ENCODE results near the gene MRM2.

Gene MRM2

DNA sequence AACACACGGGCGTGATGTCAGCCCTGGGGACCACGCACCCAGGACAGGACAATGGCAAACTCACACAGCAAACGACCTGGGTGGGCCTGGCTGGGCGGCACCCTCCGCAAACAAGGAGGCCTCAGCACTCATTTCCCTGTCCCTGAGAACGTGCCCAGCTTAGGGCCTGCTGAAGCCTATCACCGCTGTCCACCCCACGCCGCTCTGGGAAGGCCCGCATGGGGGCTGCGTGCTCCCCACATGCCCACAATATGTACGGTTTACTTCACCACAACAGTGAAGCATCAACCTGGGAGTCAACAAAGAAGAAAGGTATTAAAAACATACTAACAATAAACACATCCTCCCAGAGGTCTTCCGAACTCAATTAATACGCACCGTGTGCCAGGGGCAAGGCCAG is 21.5 kb downstream of the MRM2 start:
- no peak for DNase-seq (ENCODE audit: low spot score)

DNA sequence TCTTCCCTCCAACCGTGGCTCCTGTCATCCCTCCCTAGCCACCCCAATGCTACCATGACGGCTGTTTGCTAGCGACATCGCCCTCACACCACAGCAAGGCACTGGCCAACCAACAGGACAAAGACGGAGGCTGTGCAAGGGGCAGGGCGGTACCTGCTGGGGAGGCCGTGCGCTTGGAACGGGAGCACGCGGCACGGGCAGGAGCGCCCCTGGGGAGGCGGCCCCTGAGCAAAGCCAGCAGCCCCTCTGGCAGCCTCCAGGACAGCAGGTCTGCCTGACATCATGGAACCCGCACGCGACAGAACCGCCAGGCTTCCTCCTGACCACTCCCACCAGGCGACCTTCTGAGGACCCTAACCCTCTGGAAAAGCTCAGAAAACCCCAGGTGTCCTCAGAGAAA is 22.0 kb downstream of the MRM2 start:
- DNase-seq (ENCODE audit: low spot score), result no peak

DNA sequence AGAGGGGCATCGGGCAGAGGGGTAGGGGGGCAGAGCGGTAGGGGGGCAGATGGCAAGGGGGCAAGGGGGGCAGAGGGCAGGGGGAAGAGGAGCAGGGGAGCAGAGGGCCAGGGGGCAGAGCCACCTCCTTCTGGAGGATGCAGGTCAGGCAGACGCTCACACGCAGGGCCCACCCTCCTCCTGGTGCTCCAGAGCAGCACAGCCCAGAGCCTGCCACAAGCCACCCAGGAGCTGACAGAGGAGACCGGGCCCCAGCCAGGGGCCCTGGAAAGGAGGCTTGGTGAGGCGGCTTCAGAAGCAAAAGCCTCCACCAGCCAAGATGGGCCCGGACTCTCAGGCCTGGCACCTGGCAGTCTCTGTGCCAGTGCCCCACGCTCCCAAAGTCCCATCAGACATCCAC is 22.4 kb downstream of the MRM2 start:
- no peak for DNase-seq (ENCODE audit: low spot score)

DNA sequence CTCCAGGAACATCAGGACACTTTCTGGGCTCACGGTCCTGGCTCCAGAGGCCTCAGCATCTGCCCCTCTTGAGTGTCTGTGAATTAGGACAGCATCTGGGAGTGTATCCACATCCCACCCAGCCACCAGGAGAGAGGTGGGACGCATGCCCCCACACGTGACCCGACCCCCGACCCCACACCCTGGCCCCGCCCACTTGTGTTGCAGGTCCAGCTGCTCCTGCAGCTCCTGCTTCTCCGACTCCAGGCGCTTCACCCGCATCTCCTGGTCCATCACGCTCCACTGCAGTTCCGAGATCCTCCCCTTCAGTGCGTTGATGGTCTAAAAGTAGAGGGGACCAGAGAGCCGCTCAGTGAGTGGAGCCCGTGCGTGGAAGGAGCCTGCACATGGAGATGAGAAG is 22.9 kb downstream of the MRM2 start:
- DNase-seq (ENCODE audit: low spot score), result no peak

DNA sequence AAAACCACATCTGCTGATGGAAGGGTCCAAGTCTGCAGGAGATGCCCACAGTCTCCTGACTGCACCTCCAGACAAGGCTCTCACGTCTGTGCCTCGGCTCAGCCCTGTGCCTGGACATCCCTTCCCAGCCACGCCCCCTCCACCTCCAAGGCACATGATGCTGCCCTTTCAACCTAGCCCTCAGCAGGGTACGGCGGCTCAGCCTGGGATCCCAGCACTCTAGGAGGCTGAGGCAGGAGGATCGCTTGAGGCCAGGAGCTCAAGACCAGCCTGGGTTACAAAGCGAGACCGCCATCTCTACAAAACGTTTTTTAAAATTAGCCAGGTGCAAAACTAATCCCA is 23.6 kb downstream of the MRM2 start:
- no peak for DNase-seq (ENCODE audit: low spot score)

DNA sequence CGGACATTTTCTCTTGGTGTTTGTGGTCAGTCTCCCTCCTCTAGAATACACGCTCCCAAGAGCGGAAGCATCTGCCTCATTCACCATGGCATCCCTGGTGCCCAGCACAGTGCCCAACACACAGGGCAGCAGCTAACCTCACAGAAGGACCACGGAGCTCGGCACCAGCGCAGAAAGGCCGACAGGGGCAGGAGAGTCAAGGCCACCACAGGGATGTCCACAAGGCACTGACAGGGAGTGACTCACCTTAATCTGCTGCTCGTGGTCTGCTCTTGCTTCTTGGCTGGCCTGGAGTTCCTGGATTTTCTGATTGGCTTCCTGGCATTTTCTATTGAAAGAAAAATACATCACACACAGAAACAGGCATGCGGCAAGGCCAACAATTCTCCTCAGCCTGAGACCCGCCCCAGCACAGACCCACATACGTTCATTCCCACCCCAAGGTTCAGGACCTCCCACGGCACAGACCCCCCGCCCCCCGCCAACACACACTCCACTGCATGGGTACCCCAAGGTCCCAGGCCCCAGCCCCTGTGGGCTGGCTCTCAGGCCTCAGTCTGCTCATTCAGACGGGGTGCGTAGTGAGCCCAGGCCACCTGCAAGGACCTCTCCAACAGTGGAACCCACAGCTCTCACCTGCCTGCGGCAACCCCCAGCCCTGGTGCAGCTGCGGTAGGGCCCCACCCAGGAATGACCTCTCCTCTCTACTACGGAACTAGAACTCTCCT is 24.1 kb downstream of the MRM2 start:
- DNase-seq (ENCODE audit: low spot score), result no peak

DNA sequence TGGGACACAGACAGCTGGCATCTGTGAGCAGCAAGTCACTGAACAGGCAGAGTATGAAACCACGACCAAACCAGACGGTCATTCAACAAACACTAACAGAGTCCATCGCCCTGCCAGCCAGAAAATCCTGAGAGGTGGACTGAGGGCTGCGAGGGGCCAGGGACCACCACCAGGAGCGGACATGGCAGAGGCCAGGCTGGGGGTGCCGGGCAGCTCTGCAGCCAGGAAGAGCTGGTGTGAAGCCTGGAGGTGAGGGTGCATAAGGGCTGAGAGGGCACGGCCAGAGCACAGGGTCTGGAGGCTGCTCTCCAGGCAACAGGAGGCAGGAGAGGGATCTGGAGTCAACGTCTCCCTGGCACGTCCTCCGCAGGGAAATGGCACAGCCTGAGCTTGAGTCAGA is 24.8 kb downstream of the MRM2 start:
- no peak for DNase-seq (ENCODE audit: low spot score)

DNA sequence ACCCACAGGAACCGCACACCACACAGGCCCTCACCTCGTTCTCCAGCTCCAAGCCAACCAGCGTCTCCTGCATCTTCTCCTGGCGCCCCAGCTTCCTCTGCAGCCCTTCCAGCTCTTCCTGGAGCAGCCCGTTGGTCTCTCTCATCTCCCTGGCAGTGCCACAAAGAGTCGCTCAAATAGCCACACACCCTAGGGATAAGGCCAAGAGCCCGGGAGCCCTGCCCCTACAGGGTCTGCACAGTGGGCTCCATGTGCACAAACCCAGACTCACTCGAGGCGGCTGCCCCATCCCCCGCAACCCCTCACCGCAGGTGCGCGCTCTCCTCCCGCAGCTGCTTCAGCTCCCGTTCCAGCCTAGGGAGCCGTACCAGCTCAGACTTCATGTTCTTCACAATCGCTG is 26.2 kb downstream of the MRM2 start:
- no peak for DNase-seq (ENCODE audit: low spot score)

DNA sequence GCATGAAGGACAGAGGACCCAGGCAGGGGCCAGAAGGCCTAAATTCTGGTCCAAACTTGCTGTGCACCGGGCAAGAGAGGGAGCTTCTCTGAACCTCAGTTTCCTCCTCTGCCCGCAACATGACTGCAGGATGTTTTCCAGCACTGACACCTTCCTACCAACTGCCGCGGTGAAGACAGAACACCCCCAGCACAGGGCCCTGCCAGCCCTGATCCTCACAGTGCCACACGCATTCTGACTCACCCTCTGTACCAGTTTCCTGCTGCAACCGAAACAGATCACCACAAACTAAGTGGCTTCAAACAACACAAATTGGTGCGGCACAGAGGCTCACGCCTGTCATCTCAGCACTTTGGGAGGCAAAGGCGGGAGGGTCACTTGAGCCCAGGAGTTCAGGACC is 27.4 kb downstream of the MRM2 start:
- DNase-seq (ENCODE audit: low spot score), result no peak

DNA sequence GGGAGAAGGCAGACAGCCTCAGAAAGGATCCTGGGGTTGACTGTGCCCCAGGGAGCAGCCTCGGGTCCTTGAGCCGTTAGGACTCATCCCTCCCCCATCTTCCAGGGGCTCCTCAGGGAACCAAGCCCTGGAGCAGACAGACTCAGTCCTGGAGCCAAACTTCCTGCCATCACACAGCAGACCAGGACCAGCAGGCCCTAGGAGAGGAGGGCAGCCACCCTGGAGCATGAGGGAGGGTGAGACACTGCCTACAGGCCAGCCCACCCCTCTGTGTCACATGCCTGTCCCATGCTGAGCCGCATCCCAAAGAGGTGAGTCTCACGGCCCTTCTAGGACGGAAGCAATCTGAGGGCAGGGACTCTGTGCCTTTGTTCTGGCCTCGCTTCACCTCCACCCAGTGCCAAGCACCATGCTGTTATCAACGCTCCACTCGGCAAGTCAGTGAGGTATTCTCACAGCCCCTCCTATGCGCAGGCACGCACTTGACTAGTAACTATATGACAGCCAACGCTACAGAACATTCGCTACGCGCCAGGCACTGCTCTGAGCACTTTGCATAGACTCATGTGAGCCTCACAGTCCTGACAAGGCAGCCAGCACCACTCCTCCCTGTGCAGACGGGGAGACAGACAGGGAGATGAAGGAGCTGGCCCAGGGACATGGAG is 28.3 kb downstream of the MRM2 start:
- DNase-seq (ENCODE audit: low spot score), result no peak

DNA sequence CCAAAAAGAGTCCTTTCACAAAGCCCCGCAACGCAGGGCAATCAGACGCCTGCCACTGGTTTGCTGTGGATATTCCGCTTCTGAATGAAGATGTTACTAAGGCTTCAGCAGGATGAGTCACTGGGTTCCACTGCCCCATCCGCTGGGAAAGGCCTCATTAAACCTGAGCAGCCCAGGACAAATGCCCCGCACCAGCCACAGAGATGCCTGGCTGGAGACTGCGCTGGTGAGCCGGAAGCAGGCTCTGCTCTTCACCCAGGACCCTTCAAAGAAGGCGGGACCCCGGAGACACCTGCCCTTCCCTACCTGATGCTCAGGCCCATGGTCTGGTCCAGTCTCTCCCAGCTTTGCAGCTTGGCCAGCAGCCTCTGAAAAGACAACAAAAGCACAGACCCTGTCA is 29.1 kb downstream of the MRM2 start:
- DNase-seq (ENCODE audit: low spot score), result no peak

DNA sequence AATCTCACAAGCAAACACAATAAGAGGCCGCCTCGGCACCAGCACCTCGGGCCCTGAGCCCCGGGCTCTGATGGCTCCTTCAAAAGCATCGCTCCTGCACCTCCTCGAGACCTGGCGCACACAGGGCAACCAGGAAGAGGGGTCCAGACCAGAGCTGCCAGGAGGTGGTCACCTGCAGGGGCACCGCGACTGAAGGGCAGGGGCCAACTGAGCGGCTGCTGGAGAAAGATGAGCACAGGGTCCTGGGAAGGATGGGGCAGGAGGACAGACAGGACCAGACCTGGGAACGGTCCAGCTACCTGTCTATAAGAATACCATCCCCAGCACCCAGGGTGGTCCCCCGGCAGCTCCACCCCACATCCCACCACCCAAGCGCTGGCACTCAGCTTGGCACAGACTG is 30.1 kb downstream of the MRM2 start:
- DNase-seq (ENCODE audit: low spot score), result no peak

DNA sequence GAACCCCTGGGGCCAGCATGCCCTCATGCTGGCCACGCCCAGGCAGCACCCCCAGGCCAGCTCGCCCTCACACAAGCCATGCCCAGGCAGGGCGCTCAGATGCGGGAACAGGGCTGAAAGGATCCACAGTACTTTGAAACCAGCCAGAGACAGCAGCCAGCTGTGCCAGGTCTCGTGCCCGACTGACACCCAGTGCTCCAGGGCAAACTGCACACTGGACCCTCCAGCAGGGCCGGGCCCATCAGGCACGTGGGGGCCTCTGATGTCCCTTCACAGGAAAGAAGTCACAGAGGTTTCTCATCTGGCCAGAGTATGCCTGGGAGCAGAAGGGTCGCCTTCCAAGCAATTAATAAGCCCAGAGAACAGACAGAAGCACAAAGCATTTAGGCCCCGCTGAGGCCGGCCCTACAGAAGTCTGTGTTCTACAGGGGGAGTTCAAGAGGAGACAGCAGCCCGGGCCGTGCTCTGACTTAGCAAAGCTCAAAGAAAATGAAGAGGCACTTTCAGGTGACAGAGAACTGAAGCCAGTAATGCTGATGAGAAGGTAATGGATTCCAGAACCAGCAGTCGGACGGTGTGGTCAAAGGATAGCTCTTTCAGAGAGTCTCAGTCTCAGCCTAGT is 30.6 kb downstream of the MRM2 start:
- DNase-seq (ENCODE audit: low spot score), result no peak

DNA sequence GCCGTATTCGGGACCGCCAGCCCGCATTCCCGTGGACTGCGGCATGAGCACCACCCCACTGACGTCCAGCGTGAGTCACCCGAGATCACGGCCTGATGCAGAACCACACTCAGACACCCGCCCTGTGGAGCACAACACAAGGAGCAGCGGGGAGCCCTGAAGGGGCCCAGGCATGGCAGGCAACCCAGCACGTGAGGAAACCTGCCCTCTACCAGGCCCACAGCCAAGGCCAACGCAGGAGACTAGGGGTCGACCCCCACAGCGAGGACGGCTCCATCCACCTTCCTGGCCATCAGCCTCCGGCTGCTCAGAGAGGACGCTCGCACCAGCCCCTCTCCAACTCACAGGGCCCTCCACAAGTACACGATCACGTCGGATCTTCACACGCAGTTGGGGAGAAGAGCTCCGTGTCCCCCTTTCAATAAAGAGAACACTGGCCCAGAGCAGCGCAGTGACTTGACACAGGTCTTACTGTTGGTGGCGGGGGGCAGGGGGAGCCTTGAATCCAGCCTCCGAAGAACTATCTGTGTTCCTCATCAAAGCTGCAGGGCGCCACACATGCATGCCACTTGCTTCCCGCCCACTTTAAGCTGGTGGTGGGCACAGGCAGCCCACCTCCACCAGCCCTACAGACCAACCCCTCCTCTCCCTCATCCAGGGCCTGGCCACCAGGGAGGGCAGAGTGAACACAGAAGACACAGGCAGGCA is 31.3 kb downstream of the MRM2 start:
- DNase-seq (ENCODE audit: low spot score), result no peak

DNA sequence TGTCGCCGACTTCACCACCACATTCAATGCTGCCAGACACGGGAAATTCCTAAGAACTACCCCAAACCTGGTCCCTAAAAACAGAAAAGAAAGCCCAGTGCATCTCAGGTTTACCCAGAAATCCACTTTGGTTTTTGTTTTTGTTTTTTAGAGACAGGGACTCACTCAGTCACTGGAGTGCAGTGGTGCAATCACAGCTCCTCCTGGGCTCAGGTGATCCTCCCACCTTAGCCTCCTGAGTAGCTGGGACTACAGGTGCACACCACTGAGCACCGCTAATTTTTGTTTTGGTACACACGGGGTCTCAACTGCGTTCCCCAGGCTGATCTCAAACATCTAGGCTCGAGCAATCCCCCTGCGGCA is 32.1 kb downstream of the MRM2 start:
- no peak for DNase-seq (ENCODE audit: low spot score)

DNA sequence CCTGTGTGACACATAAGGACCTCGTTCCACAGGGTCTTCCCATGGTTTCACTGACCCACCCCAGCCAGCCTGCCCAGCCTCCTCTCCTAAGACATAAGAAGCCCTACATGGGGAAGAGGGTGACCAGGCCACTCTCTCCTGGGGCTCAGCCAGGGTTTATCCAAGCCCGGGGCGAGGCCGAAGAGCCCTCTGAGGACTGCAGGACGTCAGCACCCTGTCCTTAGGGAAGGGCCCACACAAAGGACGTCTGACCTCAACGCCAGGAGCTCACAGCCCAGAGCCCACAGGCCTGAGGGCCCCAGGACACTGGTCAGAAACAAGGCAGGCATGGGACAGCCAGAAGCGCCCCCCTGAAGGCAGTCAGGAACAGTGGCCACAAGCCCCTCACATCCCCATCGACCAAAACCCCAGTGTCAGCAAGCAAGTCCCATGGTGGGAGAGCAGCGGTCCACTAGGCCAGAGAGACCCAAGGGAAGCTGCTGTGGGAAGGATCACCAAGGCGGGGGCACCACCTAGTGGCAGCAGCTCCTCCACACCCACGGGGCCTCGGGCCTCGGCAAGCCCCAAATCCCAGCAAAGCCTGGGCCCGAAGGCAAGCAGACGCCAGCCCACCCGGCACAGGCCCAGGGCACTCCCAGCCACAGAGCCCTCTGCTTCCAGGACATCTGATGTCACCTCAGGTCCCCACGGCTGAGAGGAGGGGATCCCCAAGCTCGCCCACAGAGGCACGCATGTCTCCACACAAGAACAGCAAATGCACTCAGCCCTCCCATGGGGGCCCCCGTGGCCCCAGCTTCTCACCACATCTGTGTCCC is 32.7 kb downstream of the MRM2 start:
- DNase-seq (ENCODE audit: low spot score), result peak; percentile 37

DNA sequence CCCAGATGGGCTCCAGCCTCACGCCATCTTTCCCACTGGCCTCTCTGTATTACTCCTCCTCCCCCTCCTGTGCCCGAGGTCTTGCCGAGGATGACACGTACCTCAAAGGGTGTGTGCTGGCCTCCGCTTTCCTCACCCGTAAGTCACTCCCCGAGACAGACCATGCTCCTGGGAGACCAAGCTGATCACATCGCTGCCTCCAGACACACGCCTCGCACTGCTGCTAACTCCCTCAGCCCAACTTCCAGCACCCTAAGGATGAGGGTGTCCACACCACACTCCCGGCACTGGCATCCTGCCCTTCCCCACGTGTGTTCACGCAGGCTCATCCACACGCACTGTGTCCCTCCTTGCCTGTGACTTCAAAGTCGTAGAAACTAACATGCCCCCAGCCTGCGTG is 33.3 kb downstream of the MRM2 start:
- no peak for DNase-seq (ENCODE audit: low spot score)

DNA sequence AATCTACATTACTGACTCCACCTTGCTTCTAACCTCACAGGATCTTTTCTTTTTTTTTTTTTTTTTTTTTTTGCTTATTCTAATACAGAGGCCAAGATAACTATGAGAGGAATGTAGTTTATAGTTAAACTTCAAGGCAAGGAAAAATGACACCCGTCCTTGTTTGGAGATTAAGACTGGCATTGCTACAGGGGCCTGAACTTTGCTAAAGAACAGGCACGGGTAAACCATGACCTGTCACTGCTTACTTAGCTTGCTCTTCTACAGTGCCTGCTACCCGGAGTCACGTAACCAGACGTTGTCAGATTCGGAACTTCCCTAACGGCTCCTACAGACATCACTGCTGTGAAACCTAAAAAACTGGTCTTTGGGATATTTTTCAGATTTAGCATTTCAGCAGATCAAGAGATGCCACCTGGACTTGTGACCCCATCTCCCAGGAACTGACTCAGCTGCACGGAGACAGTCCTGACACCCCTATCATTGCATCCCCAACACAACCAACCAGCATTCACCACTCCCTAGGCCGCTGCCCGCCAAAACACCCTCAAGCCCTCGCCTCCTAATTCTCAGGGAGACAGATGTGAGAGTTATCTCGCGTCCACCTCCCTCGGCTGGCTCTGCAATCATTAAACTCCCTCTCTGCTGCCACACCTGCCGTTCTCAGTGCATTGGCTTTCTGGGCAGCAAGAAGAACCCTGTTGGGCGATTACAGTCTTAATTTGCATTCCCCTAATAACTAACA is 36.8 kb downstream of the MRM2 start:
- DNase-seq (ENCODE audit: low spot score), result no peak

DNA sequence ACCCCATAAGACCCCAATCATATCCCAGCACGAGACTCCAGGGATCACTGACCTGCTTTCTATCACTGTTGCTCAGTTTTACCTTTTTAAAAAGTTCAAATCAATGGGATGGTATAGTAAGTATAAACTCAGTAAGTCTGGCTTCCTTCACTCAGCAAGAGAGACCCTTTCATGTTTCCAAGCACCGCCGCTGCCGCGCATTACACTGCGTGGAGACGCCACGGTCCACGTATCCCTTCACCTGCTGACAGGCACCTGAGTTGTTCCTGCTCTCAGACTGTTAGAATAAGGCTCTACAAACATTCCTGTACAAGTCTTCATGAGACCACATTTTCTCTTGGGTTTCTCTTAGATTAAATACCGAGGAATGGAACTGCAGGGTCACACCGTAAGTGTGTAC is 37.6 kb downstream of the MRM2 start:
- no peak for DNase-seq (ENCODE audit: low spot score)

DNA sequence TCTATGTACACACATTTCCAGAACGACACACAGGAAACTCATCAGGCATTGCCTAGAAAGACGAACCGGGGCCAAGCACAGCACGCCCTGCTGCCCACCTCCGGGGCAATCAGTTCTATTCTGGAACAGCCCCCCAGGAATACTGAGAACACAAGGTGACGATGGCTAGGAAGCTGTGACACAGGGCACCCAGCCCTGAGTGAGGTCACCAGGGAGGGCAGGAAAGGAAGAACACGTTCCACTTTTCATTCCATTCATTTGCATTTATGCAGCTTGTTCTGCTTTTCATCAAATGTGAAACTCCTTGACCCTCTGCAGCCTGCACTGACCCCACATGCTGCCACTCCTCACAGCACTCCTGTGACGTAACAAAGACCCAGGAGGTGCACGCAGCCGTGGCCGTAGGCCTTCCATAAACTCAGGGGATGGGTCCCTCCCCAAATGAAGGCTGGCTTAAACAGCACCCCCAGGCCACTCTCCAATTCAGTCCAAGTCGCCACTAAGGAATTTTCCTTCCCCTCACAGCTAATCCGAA is 38.2 kb downstream of the MRM2 start:
- DNase-seq (ENCODE audit: low spot score), result no peak

All from hematopoietic multipotent progenitor cell treated with erythropoietin and hydrocortisone succinate and interleukin-3 and kit ligand, for 17 days (in vitro differentiated cells).